Activated T-cell treated with anti-CD3 and anti-CD28 coated beads for 1 hour (primary cell): ENCODE measurements around the gene MBD2.
"Not testable (repeated sequence)": the region's sequence is repeated elsewhere in the genome, so short reads cannot be mapped to it uniquely, and the experiment has no call there.

Experiments used
- DNase-seq: peaks from one replicate; pipeline ENCODE4 v3.0.0-alpha.2; 2020; ENCODE audit warnings: low read depth

Gene MBD2

GRCh38 chr18:54235871-54236270 lies 11.4 kb upstream of the MBD2 start:
- no peak for DNase-seq

DNA sequence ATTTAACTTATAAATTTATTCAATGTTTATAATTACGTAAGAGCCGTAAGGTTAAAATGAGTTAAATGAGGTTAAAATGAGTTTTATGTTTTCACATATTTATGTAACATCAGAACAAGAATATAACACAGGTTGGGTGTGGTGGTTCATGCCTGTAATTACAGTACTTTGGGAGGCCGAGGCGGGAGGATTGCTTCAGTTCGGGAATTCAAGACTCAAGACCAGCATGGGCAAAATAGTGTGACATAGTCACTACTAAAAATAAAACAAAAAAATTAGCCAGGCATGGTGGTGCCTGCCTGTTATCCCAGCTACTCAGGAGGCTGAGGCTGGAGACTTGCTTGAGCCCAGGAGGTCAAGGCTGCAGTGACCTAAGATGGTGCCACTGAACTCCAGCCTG lies 9.3 kb upstream of the MBD2 start:
- DNase-seq = no peak

DNA sequence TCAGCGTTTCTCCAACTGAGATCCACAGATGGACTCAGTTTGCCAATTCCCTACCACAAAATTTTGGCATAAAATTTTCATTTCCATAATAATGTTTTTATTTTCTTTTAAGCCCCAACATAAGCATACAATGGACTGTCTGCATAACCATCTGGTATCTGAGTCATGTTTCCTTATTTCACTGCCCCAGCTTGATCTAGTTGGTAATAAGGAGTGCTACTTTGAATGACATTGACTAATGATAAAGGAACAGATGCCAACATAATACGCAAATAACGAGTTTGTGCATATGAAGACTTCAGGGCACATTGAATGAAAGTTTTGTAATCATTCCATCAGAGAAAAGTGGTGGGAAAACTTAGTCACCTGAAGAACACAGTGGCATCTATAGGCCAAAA lies 8.8 kb upstream of the MBD2 start:
- no peak for DNase-seq

DNA sequence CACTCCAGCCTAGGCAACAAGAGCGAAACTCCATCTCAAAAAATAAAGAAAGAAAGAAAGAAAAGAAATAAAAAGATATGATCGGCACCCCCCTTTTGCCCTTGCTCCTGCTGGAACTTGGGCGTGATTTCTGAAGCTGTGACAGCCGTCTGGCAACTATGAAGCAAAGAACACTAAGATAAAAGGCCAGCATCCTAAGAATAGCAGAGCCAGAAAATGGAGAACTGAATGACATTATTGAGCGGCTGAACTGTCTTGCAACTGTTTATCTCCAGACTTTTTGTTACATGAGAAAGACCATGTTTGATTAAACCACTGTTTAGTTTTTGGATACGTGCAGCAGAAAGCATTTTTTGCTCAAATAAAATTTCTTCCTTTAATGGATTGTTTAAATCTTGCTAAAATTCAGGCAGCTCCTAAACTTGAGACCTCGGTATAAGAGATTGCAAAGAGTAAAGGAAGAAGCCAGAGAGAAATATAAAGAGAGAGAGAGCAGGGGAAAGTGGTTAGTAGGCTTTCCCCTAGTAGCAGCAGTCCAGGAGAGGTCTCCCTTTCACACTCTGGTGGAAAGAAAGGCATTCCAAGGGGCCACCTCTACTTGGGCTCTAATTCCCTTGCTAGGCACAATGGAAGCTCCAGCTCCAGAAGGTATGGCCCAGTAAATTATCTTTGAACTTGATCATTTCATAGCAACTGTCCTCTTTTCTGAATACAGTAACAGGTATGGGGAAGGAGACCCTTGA lies 8.2 kb upstream of the MBD2 start:
- no peak for DNase-seq

- DNase-seq = no peak
Observed at GRCh38 chr18:54229421-54230059, 5.1 kb upstream of the MBD2 start.

DNA sequence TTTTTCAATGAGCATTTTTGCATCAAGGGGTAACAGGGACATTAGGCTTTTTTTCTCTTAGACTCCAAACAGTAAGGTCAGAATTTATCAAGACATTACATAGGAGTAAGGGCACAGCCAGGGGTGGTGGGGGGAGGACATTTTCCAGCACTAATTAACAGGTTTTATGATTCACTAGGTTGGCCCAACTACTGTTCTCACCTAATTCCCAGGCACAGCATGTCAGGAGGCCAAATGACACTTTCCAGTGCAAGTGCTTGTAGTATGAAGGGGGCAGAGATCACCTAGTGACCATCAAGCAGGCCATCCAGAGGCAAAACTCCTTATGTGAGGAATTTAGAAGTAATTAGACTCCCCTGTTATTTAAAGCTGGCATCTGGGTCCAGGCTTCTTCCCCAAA lies 3.9 kb upstream of the MBD2 start:
- no peak for DNase-seq

GRCh38 chr18:54223568-54224241 lies 764 bp downstream of the MBD2 start:
- DNase-seq = no peak

- no peak for DNase-seq
Observed at GRCh38 chr18:54222922-54223567, 1.4 kb downstream of the MBD2 start.

GRCh38 chr18:54220406-54220805 lies 4.1 kb downstream of the MBD2 start:
- no peak for DNase-seq

DNA sequence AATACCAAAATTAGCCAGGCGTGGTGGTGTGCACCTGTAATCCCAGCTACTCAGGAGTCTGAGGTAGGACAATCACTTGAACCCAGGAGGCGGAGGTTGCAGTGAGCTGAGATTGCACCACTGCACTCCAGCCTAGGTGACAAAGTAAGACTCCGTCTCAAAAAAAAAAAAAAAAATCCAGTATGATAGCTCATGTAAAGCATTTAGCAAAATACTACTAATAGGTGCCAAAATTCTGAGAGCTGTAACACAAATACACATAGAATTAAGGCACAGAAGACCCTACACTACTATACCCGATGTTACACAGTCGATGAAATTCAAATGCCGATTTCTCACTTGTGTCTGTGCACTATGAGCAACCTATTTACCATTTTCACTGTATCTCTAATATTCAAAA lies 5.7 kb downstream of the MBD2 start:
- DNase-seq = not testable (repeated sequence)

- no peak for DNase-seq
Observed at GRCh38 chr18:54218299-54218698, 6.2 kb downstream of the MBD2 start.

GRCh38 chr18:54217624-54218023 lies 6.8 kb downstream of the MBD2 start:
- DNase-seq = no peak

- DNase-seq = no peak
Observed at GRCh38 chr18:54215069-54215468, 9.4 kb downstream of the MBD2 start.

GRCh38 chr18:54210463-54210862 lies 14.0 kb downstream of the MBD2 start:
- DNase-seq = no peak

- no peak for DNase-seq
Observed at GRCh38 chr18:54209471-54210180, 14.8 kb downstream of the MBD2 start.

DNA sequence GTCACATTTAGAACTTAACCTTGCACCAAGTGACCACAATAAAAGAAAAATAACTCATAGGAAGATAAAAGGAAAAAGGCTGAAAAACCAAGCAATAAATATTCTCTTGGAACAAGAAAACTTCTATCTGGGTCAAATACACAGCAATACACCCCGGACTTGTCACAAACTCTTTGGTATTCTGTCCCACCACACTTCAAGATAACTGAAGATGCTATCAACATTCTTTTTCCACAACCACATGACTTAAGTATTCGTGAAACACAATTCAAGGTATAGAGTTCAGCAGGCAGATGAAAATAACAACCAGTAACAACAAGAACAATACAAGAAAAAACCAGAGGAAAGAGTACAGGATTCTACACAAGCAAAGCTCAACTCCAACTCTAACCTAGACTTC lies 18.0 kb downstream of the MBD2 start:
- no peak for DNase-seq

DNA sequence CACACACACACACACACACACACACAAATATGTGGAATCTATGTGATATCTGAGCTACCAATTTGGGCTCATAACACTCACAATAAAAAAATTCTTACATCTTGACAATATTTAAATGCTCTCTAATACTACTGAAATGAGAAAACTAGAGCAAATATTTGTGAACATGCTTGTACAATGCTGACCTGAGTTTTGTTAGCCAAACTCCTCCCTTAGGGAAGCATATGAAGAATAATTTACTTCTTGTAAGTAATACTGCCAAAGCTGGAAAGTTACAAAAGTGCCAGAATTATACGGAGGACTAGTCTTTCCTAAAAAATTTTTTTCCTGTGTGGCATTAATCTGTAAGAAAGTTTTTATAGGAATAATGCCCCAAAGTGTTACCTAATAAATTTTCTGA lies 18.5 kb downstream of the MBD2 start:
- DNase-seq = no peak

GRCh38 chr18:54205448-54205847 lies 19.0 kb downstream of the MBD2 start:
- DNase-seq = not testable (repeated sequence)

DNA sequence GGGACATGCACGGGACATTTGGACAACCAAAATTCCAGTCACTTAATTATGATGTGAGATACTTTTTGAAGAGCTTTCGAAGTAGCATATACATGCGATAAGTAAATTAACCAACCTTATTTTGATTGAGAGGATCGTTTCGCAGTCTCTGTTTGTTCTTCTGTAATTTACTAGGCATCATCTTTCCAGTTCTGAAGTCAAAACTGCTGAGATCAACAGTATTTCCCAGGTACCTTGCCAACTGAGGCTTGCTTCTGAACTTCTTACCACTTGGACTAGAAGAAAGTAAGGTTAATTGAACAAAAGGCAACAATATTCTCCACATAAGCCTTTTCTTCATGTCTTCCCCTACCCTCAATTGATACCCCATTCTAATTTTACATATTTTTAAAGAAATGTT lies 19.6 kb downstream of the MBD2 start:
- no peak for DNase-seq

DNA sequence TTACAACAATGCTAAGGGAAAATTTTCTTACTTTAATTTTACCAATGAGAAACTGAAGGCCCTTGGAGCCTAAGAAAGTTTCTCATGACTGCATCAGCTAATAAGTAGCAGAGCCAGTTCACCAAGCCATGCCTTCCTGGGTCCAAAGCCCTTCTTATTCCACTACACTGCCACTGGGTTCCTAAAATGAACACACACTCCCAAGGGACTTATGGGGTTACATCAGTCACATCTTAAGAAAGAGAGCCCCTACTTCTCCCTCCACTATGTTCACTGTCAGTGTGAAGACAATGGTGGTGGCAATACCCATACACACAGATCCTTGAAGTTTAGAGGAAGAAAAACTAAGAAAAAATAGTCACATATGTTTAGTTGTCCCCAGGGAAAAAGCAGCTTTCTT lies 20.6 kb downstream of the MBD2 start:
- DNase-seq = no peak

DNA sequence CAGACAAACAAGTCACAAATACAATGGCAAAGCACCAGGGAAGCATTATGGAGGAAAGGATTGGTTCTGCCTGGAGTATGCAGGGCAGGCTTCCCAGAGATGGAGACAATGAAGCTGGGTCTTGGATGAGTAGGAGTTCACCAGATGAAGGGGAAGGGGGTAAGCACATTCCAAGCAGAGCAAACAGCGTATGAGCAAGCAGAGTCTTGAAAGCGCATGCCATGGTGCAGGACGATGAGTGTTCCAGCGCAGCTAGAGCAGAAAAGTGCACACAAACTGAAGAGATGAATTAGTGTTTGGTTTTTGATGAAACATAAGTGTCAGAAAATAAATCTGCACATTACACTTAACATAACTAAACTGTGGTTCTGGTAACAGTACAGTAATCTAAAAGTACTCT lies 21.6 kb downstream of the MBD2 start:
- no peak for DNase-seq

DNA sequence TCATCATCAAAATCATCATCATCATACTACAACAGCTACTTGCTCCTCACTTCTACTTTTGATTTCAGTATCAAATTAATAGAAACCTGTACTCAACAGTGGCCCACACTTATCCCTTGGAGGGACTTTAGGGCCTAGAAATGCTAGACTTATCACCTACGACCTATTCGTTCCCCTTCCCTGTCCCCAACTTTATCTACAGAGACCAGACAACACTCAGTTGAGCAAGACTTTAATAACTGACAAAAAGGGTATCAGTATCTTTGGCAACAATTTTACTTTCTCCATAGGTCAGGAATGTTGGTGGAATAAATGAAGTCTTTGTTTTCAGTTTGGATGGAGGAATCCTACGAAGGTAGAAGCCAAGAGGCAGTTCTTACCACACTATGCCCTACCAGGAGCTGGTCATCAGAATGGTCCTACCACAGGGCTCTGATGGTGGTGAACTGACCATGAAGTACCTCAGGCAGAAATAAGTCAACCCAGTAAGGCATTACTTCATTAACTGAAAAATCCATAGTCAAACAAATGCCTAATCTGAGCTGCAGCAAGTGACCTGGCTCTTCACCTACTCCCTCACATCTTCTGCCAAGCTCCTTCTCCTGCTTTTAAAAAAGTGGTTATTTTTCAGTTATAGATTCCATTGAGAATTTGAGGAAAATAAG lies 26.6 kb downstream of the MBD2 start:
- DNase-seq = no peak
